Left lung (tissue), 10 donors: ENCODE data around the gene HS3ST2. TPM values are rescaled to one million over a fixed set of nuclear protein-coding genes. Genes with fewer than 3 reads are reported as not detected.

Experiments used
- ATAC-seq: fragments of 200-7000 bp; cut with Tn5 transposase; one replicate; pipeline ENCODE4 v1.9.1; 2020; ENCODE audit warnings: moderate library complexity
- DNase-seq, 4 donors: peaks; one replicate each; pipeline ENCODE4 v3.0.0-alpha.2; 2013 to 2020
- H3K27ac ChIP-seq, 2 donors: fragments of 200-600 bp; sonication (generic) in 1 of 2; one replicate each; pipeline versions ENCODE4 v1.5.0 to v1.8.0; 2020 to 2021
- H3K27me3 ChIP-seq, 2 donors: fragments of 200-600 bp; sonication (generic) in 1 of 2; one replicate each; pipeline versions ENCODE4 v1.5.0 to v1.8.0; 2020 to 2021
- H3K36me3 ChIP-seq, 2 donors: fragments of 200-600 bp; sonication (generic) in 1 of 2; one replicate each; pipeline versions ENCODE4 v1.5.0 to v1.8.0; 2020 to 2021
- H3K4me1 ChIP-seq, 2 donors: fragments of 200-600 bp; one replicate each; pipeline ENCODE4 v1.8.0; 2021
- H3K4me3 ChIP-seq, 2 donors: fragments of 200-600 bp; sonication (generic) in 1 of 2; one replicate each; pipeline versions ENCODE4 v1.5.0 to v1.8.0; 2020 to 2021; ENCODE audit warnings: mild to moderate bottlenecking in 1 of 2
- H3K9me3 ChIP-seq, 2 donors: fragments of 200-600 bp; sonication (generic) in 1 of 2; one replicate each; pipeline versions ENCODE4 v1.5.0 to v1.8.0; 2020 to 2021
- CTCF ChIP-seq, 2 donors: fragments of 200-600 bp; sonication (generic) in 1 of 2; IDR thresholded peaks; one replicate each; pipeline versions ENCODE4 v1.5.0 to v1.8.0; 2021; ENCODE audit warnings: antibody characterized with exemption in 2 of 2
- intact Hi-C, 2 donors: fragments of 100-400 bp; cut with DNase I; formaldehyde crosslinking; loops; one replicate each; pipeline versions ENCODE4 v1.11.2 to v1.14.2; 2022
- polyA plus RNA-seq, 6 donors: library from polyadenylated mRNA; unstranded; fragments of 120-200 nt; gene quantifications; one replicate each; pipeline ENCODE4 v1.2.1, GENCODE V29; 2013; ENCODE audit not compliant: insufficient read length in 6 of 6
- total RNA-seq, 2 donors: library from RNA; stranded (reverse); fragmentation: NEBNext Ultra II Directional; extraction: Animal tissue kit (Norgen Biotek cat#: 25700); gene quantifications; one replicate each; pipeline ENCODE4 v1.2.1, GENCODE V29; 2021
- donor health status: DM: no; HTN: yes; CAD: no.
- donor health status: DM: no; HTN: no; CAD: no.

The HS3ST2 gene
- total and polyA plus RNA-seq, 8 donors = 0.07 to 8.6 (median 3.2) TPM; not detected in 4

DNA sequence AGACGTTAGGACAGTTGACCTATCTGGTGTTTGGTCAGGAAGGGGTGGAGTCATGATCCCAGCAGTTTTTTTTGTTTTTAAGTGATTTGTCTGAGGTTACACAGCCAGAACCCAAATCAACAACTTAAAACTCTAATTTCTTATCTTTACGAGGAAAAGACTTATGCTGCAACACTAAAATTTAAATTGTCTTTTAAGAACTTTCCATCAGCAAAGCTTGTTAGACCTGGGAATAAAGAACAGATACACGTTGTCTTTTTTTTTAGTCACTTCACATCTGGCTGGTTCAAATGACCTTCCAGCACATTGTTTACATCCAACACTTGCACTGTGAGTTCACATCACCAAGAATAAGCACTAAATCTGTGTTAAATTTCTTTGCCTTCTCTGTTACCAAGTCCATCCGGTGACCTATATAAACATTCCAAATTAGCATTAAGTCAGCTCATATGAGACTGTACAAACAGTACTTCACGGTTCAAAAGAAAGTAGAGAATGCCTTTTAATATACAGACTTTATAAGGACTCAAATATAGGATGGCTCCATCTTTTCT, 115.0 kb downstream of the HS3ST2 start:
- no peak for TF ChIP-seq CTCF (IDR thresholded peaks at IDR 0.05)
- no peak for DNase-seq
- Histone ChIP-seq H3K4me1 (no peaks in the 10 kb centered on the region), H3K27me3 (peaks cover 10 to 32% of the 10 kb centered on the region in 2 donors), H3K4me3 (no peak overlapping the region), H3K27ac (no peak overlapping the region), H3K36me3 (no peaks in the 10 kb centered on the region), H3K9me3 (no peaks in the 10 kb centered on the region)
- intact Hi-C loops = no loop called here
- ATAC-seq = no peak

- intact Hi-C loops = no loop called here
- Histone ChIP-seq H3K4me1 (no peaks in the 10 kb centered on the region), H3K4me3 (no peak overlapping the region)
These were observed 115.5 kb downstream of the HS3ST2 start for GRCh38 chr16:22929461-22929860.

DNA sequence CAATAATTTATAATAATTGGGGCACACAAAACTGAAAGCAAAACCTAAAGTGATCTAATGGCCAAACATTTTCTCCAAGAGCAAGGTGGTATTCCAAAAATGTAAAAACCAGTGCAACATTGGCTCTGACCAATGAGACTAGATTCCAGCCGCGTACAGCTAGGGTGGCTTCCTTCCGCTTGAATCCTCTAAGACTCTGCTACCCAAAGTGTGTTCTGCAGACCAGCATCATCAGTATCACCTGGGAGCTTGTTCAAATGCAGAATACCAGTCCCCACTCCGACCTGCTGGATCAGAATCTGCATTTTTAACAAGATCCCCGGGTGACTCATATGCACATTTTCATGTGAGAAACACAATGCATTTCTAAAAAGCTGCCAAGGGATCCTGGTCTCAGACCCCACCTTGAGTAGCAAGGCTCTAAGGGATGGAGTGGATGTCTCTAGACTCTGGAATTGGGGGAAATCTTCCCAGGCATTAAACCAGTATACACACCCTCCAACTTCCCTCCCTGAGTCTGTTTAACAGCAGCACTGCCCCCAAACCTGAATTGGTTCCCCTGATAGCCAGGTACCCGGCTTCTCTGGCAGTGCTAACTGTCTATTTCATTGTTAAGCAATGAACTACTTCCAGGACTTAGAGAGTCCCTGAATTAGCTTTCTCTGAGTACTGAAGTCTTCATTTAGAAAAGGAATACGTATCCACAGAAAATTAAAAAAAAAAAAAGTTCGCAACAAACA, 118.2 kb downstream of the HS3ST2 start:
- Histone ChIP-seq H3K27ac (no peak overlapping the region), H3K9me3 (no peaks in the 10 kb centered on the region), H3K27me3 (peaks cover 10 to 20% of the 10 kb centered on the region in 2 donors), H3K4me1 (no peaks in the 10 kb centered on the region), H3K4me3 (no peak overlapping the region), H3K36me3 (no peaks in the 10 kb centered on the region)
- ATAC-seq = no peak
- no peak for DNase-seq
- intact Hi-C loops = no loop called here
- TF ChIP-seq CTCF (IDR thresholded peaks at IDR 0.05) = no peak

More at GRCh38 chr16:22929461-22929860, 115.5 kb downstream of the HS3ST2 start:
- Histone ChIP-seq H3K36me3 (no peaks in the 10 kb centered on the region), H3K9me3 (no peaks in the 10 kb centered on the region), H3K27me3 (peaks cover 10 to 31% of the 10 kb centered on the region in 2 donors), H3K27ac (no peak overlapping the region)
- no peak for TF ChIP-seq CTCF (IDR thresholded peaks at IDR 0.05)
- ATAC-seq (no peak), DNase-seq (no peak)

DNA sequence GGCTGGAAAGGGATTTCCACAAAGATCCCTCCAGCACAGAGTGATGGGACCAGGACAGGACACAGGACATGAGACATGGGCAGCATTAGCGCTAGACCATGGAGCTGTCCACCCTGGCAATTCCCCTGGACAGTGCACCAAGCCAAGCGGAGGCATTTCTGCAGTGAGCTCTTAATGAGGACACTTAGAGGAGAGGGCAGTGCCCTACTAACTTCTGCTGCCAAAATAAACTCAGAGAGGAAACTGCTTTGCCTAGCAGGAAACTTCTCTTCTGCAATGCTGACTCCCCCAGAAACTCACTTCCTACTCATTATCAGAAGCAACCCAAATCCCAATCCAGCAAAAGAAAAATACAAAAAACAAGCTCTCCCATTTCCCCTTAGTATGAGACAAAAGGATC, 119.2 kb downstream of the HS3ST2 start:
- H3K4me1 ChIP-seq = no peaks in the 10 kb centered on the region
- no peak for DNase-seq
- H3K27ac ChIP-seq = no peak overlapping the region
- intact Hi-C loops = no loop called here
- no peaks in the 10 kb centered on the region for H3K36me3 ChIP-seq
- no peak for TF ChIP-seq CTCF (IDR thresholded peaks at IDR 0.05)
- H3K27me3 ChIP-seq = peaks cover 10 to 20% of the 10 kb centered on the region in 2 donors
- ATAC-seq = peak; percentile 39
- H3K9me3 ChIP-seq = no peaks in the 10 kb centered on the region
- H3K4me3 ChIP-seq = no peak overlapping the region

DNA sequence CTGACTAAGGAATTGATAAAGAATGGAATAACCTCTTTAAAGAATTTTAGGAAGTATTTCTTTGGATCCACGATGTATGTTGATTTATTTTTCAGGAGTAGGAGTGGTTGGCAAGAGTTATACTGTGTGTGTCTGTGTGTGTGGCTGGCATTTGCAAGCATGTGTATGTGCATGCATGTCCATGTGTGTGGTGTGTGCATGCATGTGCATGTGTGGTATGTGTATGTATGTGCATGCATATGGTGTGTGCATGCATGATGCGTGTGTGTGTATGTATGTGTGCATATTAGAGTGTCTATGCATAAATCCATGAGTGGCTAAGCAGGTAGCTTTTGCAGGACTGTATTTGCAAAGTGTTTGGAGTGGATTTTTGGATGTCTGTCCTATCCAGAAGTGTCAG, 120.8 kb downstream of the HS3ST2 start:
- ATAC-seq (no peak), DNase-seq (no peak)
- Histone ChIP-seq H3K4me1 (no peaks in the 10 kb centered on the region), H3K36me3 (no peaks in the 10 kb centered on the region), H3K27ac (no peak overlapping the region), H3K9me3 (no peaks in the 10 kb centered on the region), H3K27me3 (peaks cover 10 to 20% of the 10 kb centered on the region in 2 donors), H3K4me3 (no peak overlapping the region)
- intact Hi-C loops = no loop called here
- TF ChIP-seq CTCF (IDR thresholded peaks at IDR 0.05) = no peak
